Right ventricle myocardium superior (tissue), 1 donor: ENCODE data around the gene DHFR. TPM values are rescaled to one million over a fixed set of nuclear protein-coding genes. Genes with fewer than 3 reads are reported as not detected.

Experiments used
- total RNA-seq: library from RNA; stranded (reverse); fragmentation: NEBNext Ultra II Directional; extraction: Animal tissue kit (Norgen Biotek cat#: 25700); gene quantifications from one replicate; pipeline ENCODE4 v1.2.1, GENCODE V29; 2021
- donor health status: DM: no; HTN: yes; CAD: no; lungs with severe emphysema.

Gene DHFR
- total RNA-seq, 1 donor from 2014 or later, result 10.7 TPM

Other genes with a start within 250 kb of the DHFR start
- gene ZFYVE16, start 246.9 kb downstream of the DHFR start, total RNA-seq, result 29.6 TPM
- gene FAM151B, start 166.9 kb downstream of the DHFR start, total RNA-seq, result 1.5 TPM
- not detected for gene ANKRD34B, start 84.7 kb downstream of the DHFR start, total RNA-seq
- 10.5 TPM for gene MSH3, start 331 bp downstream of the DHFR start, total RNA-seq